ENCODE data around the gene PYGB. TPM values are rescaled to one million over a fixed set of nuclear protein-coding genes. Genes with fewer than 3 reads are reported as not detected.

The PYGB gene
- total RNA-seq, 1 donor, result 203 TPM

DNA sequence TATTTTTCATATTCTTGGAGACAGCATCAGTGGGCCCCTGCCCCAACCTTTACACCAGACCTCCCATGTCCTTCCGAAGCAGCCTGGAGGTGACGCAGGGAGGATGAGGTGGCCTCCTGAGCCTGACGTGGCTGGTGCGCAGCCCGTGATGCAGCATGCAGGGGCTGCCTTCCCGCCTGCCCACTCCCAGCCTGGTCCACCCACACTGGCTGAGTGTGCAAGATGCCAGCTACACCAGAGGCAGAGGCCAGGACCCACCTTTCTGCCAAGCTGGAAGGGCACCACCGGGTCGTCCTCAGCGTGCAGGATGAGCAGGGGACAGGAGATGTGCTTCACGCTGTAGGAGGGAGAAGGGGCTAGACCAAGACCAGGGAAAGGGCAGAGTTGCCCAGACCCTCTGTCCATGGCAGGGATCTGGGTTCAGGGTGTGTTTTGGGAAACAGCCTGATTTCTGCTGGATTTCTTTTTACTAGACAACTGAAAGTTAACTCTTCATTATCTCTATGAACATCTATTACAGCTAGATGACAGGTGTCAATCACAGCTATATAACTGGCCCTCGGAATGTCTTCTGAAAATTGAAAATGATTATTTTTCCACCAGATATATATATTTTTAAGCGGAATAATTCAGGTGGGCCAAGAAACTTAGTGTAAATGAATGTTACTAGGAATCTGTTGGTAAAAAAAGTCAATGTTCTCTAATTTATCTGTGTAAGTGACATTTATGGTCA, 55.6 kb downstream of the PYGB start:
- no peak for DNase-seq (ENCODE audit: low read depth)
- no peak overlapping the region for H3K4me3 ChIP-seq (ENCODE audit: low read depth, low read length)
- TF ChIP-seq, protein P1, sequence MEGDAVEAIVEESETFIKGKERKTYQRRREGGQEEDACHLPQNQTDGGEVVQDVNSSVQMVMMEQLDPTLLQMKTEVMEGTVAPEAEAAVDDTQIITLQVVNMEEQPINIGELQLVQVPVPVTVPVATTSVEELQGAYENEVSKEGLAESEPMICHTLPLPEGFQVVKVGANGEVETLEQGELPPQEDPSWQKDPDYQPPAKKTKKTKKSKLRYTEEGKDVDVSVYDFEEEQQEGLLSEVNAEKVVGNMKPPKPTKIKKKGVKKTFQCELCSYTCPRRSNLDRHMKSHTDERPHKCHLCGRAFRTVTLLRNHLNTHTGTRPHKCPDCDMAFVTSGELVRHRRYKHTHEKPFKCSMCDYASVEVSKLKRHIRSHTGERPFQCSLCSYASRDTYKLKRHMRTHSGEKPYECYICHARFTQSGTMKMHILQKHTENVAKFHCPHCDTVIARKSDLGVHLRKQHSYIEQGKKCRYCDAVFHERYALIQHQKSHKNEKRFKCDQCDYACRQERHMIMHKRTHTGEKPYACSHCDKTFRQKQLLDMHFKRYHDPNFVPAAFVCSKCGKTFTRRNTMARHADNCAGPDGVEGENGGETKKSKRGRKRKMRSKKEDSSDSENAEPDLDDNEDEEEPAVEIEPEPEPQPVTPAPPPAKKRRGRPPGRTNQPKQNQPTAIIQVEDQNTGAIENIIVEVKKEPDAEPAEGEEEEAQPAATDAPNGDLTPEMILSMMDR (IDR thresholded peaks at IDR 0.05; ENCODE audit: insufficient read depth, low read length), result no peak

DNA sequence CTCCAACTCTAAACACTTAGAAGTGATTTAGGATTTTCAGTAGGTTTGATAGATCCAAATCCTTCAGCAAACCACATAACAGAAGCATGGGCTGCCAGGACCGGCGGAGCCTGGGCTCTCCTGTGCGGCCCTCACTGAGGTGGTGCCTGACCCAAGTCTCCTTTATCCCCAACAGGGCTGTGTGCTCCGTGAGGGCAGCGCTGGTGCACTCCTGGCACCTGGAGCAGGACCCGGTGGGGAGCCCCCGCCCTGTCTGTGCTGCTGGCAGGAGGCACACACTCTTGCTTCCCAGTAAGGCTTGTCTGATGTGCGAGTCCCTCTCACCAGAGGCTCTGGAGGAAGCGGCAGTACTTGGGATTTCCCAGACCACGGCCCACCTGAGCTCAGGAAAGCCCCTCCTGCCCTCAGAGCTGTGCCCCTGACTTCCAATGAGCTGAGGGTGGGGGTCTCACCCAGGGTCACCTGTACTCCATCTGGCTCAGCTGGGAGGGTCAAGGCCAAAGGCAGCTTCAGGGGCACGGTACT, 56.2 kb downstream of the PYGB start:
- DNase-seq (ENCODE audit: low read depth), result no peak
- H3K4me3 ChIP-seq (ENCODE audit: low read depth, low read length), result no peak overlapping the region
- TF ChIP-seq, protein P1 (IDR thresholded peaks at IDR 0.05; ENCODE audit: insufficient read depth, low read length), result no peak

DNA sequence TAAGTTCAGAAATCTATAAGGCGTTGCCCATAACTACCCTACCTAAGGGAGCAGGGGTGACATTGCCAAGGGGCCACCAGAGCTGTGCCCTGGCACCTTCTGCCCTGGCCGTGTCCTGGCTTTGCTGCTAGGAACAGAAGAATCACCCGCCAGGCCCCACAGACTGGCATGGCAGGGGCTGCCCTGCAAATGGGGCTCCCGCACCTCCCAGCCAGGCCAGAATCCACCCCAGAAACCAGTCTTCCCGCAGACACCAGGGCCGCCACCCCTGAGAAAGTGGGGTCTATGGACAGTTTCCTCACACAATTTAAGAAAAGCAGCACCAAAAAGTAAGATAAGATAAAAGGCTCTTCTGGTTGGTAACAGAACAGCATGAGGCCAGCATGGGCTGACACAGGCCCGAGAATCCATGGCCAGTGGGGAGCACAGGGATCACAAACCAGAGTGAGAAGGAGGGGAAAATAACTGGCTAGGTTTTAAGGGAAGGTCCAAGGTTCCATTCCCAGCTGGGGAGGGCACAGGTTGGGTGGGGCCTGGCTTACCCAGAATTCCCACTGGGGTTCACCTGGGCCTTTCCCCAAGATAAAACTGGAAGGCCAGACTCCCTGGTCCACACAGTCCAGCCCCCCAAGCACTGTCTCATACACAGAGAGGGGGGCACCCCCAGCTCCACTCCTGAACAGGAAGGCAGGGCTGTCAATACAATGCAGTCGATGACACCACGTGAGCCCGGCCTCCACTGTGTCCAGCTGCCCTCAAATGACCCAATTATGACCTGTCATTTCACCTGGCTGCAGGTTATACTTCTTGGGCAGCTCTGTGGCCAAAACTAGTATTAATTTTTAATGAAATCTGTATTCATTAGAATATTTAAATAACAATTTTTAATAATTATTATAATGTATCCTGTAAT, 59.4 kb downstream of the PYGB start:
- H3K4me3 ChIP-seq (ENCODE audit: low read depth, low read length), result no peak overlapping the region
- TF ChIP-seq, protein P1 (IDR thresholded peaks at IDR 0.05; ENCODE audit: insufficient read depth, low read length), result no peak
- DNase-seq (ENCODE audit: low read depth), result no peak

DNA sequence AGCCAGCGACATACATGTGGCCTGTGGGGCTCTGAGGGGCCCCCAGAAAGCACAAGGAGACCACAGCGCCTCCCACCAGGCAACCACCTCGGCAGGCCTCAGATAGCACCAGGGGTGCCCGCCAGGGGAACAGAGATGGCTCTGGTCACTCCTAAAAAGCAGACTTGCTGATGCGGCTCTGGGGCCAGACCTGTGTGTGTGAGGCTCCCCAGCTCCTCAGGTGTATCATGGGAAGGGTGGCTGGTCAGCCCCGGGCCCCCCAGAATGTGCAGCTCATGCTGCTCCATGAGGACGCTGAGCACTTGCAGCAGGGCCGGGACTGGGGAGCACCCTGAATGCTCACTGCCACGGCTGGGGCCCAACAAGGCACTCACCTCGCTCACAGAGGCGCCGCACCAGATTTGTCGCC, 60.2 kb downstream of the PYGB start:
- TF ChIP-seq, protein P1 (IDR thresholded peaks at IDR 0.05; ENCODE audit: insufficient read depth, low read length), result no peak
- H3K4me3 ChIP-seq (ENCODE audit: low read depth, low read length), result no peak overlapping the region
- DNase-seq (ENCODE audit: low read depth), result no peak

DNA sequence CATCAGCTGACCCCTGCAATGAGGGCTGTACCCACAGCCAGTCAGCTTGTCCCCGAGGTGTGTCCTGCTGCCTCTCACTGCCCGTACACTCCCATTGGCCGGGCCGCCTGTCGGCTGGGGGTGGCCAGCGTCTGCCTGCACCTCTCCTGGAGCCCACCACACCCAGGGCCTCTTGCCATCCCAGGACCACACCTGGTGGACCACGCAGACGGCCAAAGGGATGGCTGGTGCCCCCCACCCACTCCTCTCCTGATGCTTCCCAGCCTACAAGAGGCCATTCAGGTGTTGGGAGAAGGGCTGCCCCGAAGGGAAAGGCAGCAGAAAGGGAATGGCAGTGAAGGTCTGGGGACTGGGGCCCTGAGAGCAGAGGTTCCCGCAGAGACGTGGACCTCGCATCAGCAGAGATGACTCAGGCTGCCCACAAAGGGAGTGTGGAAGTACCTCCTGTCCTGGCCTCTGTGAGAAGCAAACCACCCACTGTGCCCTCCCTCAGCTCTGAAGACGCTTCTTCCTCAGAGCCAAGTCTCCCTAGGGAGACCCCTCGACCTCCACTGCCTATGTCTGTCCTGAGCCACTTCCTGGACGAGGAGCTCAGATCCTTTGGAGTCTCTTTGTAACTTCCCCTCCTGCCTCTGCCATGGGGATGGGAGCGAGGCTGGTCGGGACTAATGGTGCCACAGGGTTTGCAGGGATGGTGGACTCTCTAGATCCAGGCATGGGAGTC, 60.9 kb downstream of the PYGB start:
- H3K4me3 ChIP-seq (ENCODE audit: low read depth, low read length), result no peak overlapping the region
- DNase-seq (ENCODE audit: low read depth), result no peak
- TF ChIP-seq, protein P1 (IDR thresholded peaks at IDR 0.05; ENCODE audit: insufficient read depth, low read length), result no peak
